Measurements from ENCODE around the gene MPND.

MPND gene

GRCh38 chr19:4391306-4391693 lies 47.9 kb downstream of the MPND start:
- TF ChIP-seq CTCF (IDR thresholded peaks at IDR 0.05; ENCODE audit: insufficient read depth, missing control alignments): no peak
- DNase-seq (ENCODE audit: insufficient read length, low spot score): no peak
- no peak for FAIRE-seq

DNA sequence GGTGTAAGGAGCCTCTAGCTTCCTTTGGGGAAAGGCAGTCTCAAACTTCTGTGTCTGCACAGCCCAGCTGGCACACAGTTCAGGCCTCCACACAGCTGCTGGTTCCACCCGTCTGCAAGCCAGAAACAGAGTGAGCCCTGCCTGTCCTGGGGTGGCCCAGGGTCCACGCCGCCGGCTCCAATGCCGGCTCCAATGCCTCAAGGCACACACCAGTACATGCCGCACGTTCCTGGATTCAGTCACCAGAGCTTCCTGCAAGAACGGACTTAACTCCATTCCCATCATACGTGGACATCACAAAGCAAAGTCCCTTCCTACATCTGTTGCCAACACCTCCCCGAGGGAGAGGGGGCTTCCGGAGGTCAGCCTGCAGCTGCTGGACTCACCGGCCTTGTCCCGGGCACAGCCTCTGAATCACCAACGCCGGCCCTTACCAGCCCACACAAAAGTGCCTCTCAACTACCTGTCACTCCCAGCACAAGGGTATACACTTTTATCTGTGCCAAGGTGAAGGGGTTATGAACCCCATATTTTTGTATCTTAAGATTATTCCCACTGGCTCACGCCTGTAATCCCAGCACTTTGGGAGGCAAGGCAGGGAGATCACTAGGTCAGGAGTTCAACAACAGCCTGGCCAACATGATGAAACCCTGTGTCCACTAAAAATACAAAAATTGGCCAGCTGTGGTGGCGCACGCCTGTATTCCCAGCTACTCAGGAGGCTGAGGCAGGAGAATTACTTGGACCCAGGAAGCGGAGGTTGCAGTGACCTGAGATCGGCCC lies 48.5 kb downstream of the MPND start:
- no peak for DNase-seq (ENCODE audit: insufficient read length, low spot score)
- TF ChIP-seq CTCF (IDR thresholded peaks at IDR 0.05; ENCODE audit: insufficient read depth, missing control alignments): no peak
- FAIRE-seq: no peak

GRCh38 chr19:4393947-4394590 lies 50.7 kb downstream of the MPND start:
- DNase-seq (ENCODE audit: insufficient read length, low spot score): no peak
- no peak for FAIRE-seq
- TF ChIP-seq CTCF (IDR thresholded peaks at IDR 0.05; ENCODE audit: insufficient read depth, missing control alignments): no peak

DNA sequence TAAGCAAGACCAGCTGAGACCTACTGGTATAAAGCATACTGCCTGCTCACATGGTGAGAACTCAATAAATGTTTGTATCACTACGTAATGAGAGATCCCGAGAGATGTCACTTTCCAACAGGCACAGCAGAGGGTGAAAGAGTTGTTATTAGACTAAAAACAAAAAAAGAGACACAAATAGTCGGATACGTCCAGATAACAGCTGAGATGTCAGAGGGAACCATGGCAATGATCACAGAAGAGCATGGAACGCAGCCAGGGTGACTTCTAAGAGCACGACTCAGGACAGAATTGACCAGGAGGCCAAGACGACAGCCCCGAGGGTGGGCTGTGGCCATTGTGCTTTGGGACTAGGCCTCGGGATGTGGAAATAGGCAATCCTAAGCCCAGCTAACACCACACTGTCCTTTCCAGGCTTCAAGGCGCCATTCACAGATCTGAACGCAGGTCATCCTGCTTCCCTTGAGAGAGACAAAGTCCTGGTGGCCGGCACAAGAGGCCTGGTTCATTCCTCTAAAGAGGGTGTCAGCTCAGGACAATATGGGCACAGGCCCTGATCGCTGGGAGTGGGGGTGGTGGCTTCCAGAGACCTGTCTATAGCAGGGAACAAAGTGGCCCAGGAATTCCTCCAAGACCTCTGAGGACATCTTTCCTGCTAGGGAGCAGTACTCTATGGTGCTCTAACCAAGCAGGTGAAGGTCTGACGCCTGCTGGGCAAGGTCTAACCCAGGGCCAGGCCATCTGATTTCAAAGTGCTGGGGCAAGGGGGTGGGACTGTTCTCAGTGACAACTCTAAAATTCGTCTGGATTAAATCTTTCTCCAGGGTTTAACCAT lies 53.8 kb downstream of the MPND start:
- no peak for TF ChIP-seq CTCF (IDR thresholded peaks at IDR 0.05; ENCODE audit: insufficient read depth, missing control alignments)
- DNase-seq (ENCODE audit: insufficient read length, low spot score) (no peak), FAIRE-seq (no peak)

DNA sequence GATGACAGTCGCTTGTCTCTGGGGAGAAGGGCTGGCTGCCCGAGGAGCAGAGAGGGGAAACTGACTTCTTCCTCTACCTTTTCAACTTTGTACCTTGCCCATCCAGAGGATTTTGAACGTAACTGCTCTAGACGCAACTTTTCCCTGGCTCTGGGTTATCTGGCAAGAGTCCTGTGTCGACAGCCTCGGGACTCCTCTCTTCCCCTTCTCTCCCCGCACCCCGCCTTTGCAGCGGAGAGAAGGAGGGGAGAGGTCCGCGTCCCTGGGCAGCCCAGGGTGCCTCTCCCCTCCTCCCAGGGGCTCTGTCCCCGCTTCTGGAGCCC lies 56.4 kb downstream of the MPND start:
- TF ChIP-seq CTCF (IDR thresholded peaks at IDR 0.05; ENCODE audit: insufficient read depth, missing control alignments): no peak
- FAIRE-seq (no peak), DNase-seq (ENCODE audit: insufficient read length, low spot score) (no peak)

DNA sequence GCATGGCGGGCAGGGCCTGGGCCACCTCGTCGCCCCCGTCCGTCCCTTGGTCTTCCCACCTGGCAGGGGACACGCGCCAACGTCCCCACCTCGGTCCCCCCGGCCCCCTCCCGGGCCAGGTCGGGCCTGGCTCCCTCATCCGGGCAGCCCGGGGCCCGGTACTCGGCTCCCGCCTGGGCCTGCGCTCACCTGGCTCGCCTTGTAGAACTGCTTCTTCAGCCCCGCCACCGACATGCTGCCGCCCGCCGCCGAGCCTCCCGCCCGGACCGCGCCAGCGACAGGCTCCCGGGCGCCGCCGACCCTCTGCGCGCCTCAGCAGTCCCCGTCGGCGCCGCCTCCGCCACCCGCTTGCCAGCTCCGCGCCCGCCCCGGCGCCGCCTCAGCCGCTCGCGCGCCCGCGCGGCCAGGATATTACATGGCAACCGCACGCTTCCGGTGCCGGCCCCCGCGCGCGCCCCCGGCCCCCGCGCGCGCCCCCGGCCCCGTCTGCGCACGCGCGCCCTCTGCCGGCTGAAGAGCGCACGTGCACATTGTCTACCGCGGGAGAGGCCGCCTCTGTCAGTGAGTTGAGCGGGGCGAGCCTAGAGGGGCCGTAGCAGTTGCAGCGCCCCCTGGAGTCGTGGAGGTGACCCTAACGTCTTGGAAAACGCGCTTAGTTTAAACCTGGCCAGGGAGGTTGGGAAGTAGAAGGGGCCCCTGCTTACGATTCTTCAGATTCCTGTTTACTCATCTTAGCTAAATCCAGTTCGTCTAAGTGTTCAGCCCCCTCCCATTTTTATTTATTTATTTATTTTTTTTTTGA lies 57.0 kb downstream of the MPND start, which contains the start of gene SH3GL1:
Gene SH3GL1 (minus strand): TSS at position 413 of the 802 bp plus-strand sequence. CDS start 179 bp downstream, at position 234.
- DNase-seq (ENCODE audit: insufficient read length, low spot score) (no peak), FAIRE-seq (no peak)
- TF ChIP-seq CTCF (IDR thresholded peaks at IDR 0.05; ENCODE audit: insufficient read depth, missing control alignments): peak; percentile 95

Data from D721Med (cell line).